SK-N-SH (cell line): ENCODE data around the gene CDH4. TPM values are rescaled to one million over a fixed set of nuclear protein-coding genes. Genes with fewer than 3 reads are reported as not detected.

Experiments used
- CTCF ChIA-PET: fragments of 300-600, 350-600 bp; formaldehyde crosslinking; extraction: SDS; loops from one replicate; lab custom pipeline; 2021; lab: Yijun Ruan, JAX
- POLR2A ChIA-PET: fragments of 350-600 bp; sonication (Branson Sonifier 250); formaldehyde crosslinking; extraction: SDS; loops from one replicate; lab custom pipeline; 2020; ENCODE audit warnings: antibody characterized with exemption, inconsistent platforms; lab: Yijun Ruan, JAX
- DNase-seq: peaks from one replicate; pipeline ENCODE4 v3.0.0; 2012
- H2AFZ ChIP-seq: fragments of 200-600 bp; sonication (generic); 2 replicates; pipeline ENCODE4 v1.8.1; 2016; ENCODE audit warnings: antibody characterized with exemption, mild to moderate bottlenecking, low read depth
- H3F3A ChIP-seq: fragments of 200-600 bp; sonication (generic); replicated peaks from 2 replicates; pipeline ENCODE3; 2016; ENCODE audit warnings: antibody characterized with exemption, mild to moderate bottlenecking; ENCODE audit not compliant: insufficient read depth
- H3K27ac ChIP-seq, 2 experiments: fragments of 200-500 bp in 1 of 2; fragments of 200-600 bp in 1 of 2; sonication (Bioruptor generic) in 1 of 2; sonication (generic), shearing (Covaris generic) in 1 of 2; 2 replicates each; pipeline versions ENCODE4 v1.5.1 to v1.6.1; 2014 to 2016; ENCODE audit warnings: low read depth in 2 of 2, inconsistent platforms in 1 of 2, low read length in 1 of 2, mild to moderate bottlenecking in 1 of 2, mixed read lengths in 1 of 2
- H3K27me3 ChIP-seq: fragments of 200-600 bp; sonication (generic), shearing (Covaris generic); 2 replicates; pipeline ENCODE4 v1.6.1; 2016; ENCODE audit warnings: mixed run types; ENCODE audit not compliant: insufficient read depth
- H3K36me3 ChIP-seq, 2 experiments: fragments of 200-500 bp in 1 of 2; fragments of 200-600 bp in 1 of 2; sonication (Bioruptor generic) in 1 of 2; sonication (generic) in 1 of 2; replicated peaks in 1 of 2; 2 replicates each; pipeline versions ENCODE3 to v1.5.1; 2014 to 2016; ENCODE audit warnings: low read length in 1 of 2, mild to moderate bottlenecking in 1 of 2; ENCODE audit not compliant: insufficient read depth in 2 of 2, control insufficient read depth in 1 of 2
- H3K4me1 ChIP-seq, 2 experiments: fragments of 200-500 bp in 1 of 2; fragments of 200-600 bp in 1 of 2; sonication (Bioruptor generic) in 1 of 2; sonication (generic), shearing (Covaris generic) in 1 of 2; 2 replicates each; pipeline versions ENCODE4 v1.5.1 to v1.6.1; 2014 to 2016; ENCODE audit warnings: low read depth in 1 of 2, low read length in 1 of 2, mixed run types in 1 of 2; ENCODE audit not compliant: insufficient read depth in 2 of 2, control insufficient read depth in 1 of 2
- H3K4me2 ChIP-seq: fragments of 200-600 bp; sonication (generic), shearing (Covaris generic); 2 replicates; pipeline ENCODE4 v1.6.1; 2017; ENCODE audit warnings: mixed run types
- H3K4me3 ChIP-seq, 2 experiments: fragments of 200-500 bp in 1 of 2; fragments of 200-600 bp in 1 of 2; sonication (Bioruptor generic) in 1 of 2; sonication (generic), shearing (Covaris generic) in 1 of 2; 2 replicates each; pipeline versions ENCODE4 v1.5.1 to v1.8.1; 2014 to 2016; ENCODE audit warnings: low read depth in 2 of 2, inconsistent platforms in 1 of 2, low read length in 1 of 2, mild to moderate bottlenecking in 1 of 2, mixed read lengths in 1 of 2, moderate library complexity in 1 of 2
- H3K79me2 ChIP-seq: fragments of 200-600 bp; sonication (generic); 2 replicates; pipeline ENCODE4 v1.8.1; 2017; ENCODE audit warnings: mild to moderate bottlenecking; ENCODE audit not compliant: insufficient read depth
- H3K9ac ChIP-seq: fragments of 200-600 bp; sonication (generic); 2 replicates; pipeline ENCODE4 v1.6.1; 2017; ENCODE audit warnings: mixed run types
- H3K9me2 ChIP-seq: fragments of 200-600 bp; sonication (generic); 2 replicates; pipeline ENCODE4 v1.6.1; 2017; ENCODE audit warnings: mixed run types
- H3K9me3 ChIP-seq: fragments of 200-600 bp; sonication (generic); 2 replicates; pipeline ENCODE4 v1.6.1; 2017; ENCODE audit warnings: mixed run types, mild to moderate bottlenecking, moderate library complexity
- H4K20me1 ChIP-seq: fragments of 200-600 bp; sonication (generic); 2 replicates; pipeline ENCODE4 v1.6.1; 2017; ENCODE audit warnings: mild to moderate bottlenecking, mixed run types; ENCODE audit not compliant: insufficient read depth
- CHD2 ChIP-seq: fragments of 150-350 bp; IDR thresholded peaks from 2 replicates; pipeline ENCODE4 v1.6.1; 2018; ENCODE audit warnings: low read length; ENCODE audit not compliant: partially characterized antibody
- CTCF ChIP-seq: fragments of 200-600 bp; sonication (generic); IDR thresholded peaks from 2 replicates; pipeline ENCODE4 v1.6.1; 2017; ENCODE audit warnings: antibody characterized with exemption, mild to moderate bottlenecking, moderate library complexity
- ELF1 ChIP-seq: IDR thresholded peaks from 2 replicates; pipeline ENCODE4 v1.4.0; 2012
- EP300 ChIP-seq, 2 experiments: IDR thresholded peaks; 2 replicates each; pipeline versions ENCODE4 v1.4.0 to v1.6.1; 2012; ENCODE audit warnings: borderline replicate concordance in 1 of 2, low read depth in 1 of 2, low read length in 1 of 2
- FOSL2 ChIP-seq: IDR thresholded peaks from 2 replicates; pipeline ENCODE4 v1.4.0; 2012; ENCODE audit warnings: low read depth, mild to moderate bottlenecking, moderate library complexity, borderline replicate concordance
- MXI1 ChIP-seq: IDR thresholded peaks from 2 replicates; pipeline ENCODE4 v1.6.1; 2012; ENCODE audit warnings: mild to moderate bottlenecking, low read depth, low read length, improper control_type of control experiment
- POLR2AphosphoS5 ChIP-seq: IDR thresholded peaks from 2 replicates; pipeline ENCODE4 v1.6.1; 2012; ENCODE audit warnings: low read depth, low read length
- RAD21 ChIP-seq: IDR thresholded peaks from 2 replicates; pipeline ENCODE4 v1.6.1; 2012; ENCODE audit warnings: mild to moderate bottlenecking, low read length
- RCOR1 ChIP-seq: fragments of 150-350 bp; IDR thresholded peaks from 2 replicates; pipeline ENCODE4 v1.6.1; 2017; ENCODE audit warnings: antibody characterized with exemption, low read length
- REST ChIP-seq: IDR thresholded peaks from 2 replicates; pipeline ENCODE4 v1.6.1; 2012; ENCODE audit warnings: mild to moderate bottlenecking, low read depth, low read length, moderate library complexity
- RXRA ChIP-seq: IDR thresholded peaks from 2 replicates; pipeline ENCODE4 v1.4.0; 2012; ENCODE audit warnings: low read depth, mild to moderate bottlenecking, borderline replicate concordance
- SIN3A ChIP-seq: IDR thresholded peaks from 2 replicates; pipeline ENCODE4 v1.6.1; 2012; ENCODE audit warnings: low read depth, mild to moderate bottlenecking, low read length, moderate library complexity, borderline replicate concordance
- SMC3 ChIP-seq: IDR thresholded peaks from 2 replicates; pipeline ENCODE4 v1.6.1; 2012; ENCODE audit warnings: low read depth, low read length, improper control_type of control experiment
- TAF1 ChIP-seq: IDR thresholded peaks from 2 replicates; pipeline ENCODE4 v1.6.1; 2012; ENCODE audit warnings: low read depth, mild to moderate bottlenecking, low read length, moderate library complexity, borderline replicate concordance
- WGBS: methylation state at CpG from one replicate; pipeline ENCODE4 v1.1.6; 2017; ENCODE audit warnings: low lambda C conversion rate; 5-methylcytosine and 5-hydroxymethylcytosine counted together
- polyA plus RNA-seq, 3 experiments: library from polyadenylated mRNA; depleted of rRNA; stranded (reverse); fragments of >200 nt; gene quantifications; 2 replicates each; pipeline ENCODE4 v1.2.3, GENCODE V29; 2012

The CDH4 gene
- polyA plus RNA-seq, 1 of the 3 experiments (the other 2 are of a cell fraction), result not detected

DNA sequence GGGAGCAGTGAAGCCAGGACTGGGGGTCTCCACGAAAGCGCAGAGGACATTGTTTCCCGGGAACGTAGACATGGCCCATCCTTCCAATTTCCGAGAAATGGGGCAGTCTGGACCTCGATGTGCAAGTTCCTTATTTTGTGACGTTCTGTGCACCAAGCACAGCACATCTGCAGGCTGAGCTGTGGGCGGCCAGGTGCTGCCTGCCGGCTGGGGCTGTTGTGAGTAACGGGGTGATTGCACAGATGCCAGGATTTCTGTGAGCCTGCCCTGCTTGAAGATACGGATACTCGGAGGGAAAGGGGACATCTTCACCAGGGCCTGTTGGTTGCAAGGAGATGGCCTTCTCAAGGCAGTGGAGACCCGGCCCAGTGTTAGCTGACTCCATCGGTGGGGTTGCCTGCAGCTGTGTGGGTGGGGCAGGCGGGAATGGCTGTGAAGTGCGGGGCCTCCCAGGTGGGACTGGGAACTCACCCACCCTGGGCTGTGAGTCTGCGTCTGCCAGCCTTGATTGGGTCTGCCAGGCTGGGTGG is 27.6 kb downstream of the CDH4 start:
- Histone ChIP-seq H3F3A (peaks cover 2% of the 10 kb centered on the region), H3K4me1 (no peaks in the 10 kb centered on the region), H3K27ac (no peak overlapping the region), H3K4me2 (no peak overlapping the region), H2AFZ (no peak overlapping the region), H3K9ac (no peak overlapping the region), H4K20me1 (no peaks in the 10 kb centered on the region), H3K9me3 (no peaks in the 10 kb centered on the region), H3K79me2 (no peaks in the 10 kb centered on the region), H3K27me3 (no peaks in the 10 kb centered on the region), H3K9me2 (no peaks in the 10 kb centered on the region), H3K4me3 (no peak overlapping the region), H3K36me3 (no peaks in the 10 kb centered on the region)
- CTCF ChIA-PET, result no interaction called here
- no peak for DNase-seq
- 55% methylated on average over 10 of the region's 17 CpGs for WGBS
- TF ChIP-seq CTCF, result no peak
- no peak for TF ChIP-seq RAD21
- no peak for TF ChIP-seq POLR2AphosphoS5
- no peak for TF ChIP-seq FOSL2
- no peak for TF ChIP-seq REST
- TF ChIP-seq SMC3, result no peak
- TF ChIP-seq EP300 (IDR thresholded peaks at IDR 0.05; ENCODE audit: borderline replicate concordance in 1 of 2, low read depth in 1 of 2, low read length in 1 of 2), result no peak
- TF ChIP-seq RCOR1, result no peak
- no peak for TF ChIP-seq SIN3A
- TF ChIP-seq ELF1, result no peak
- no peak for TF ChIP-seq TAF1
- TF ChIP-seq RXRA, result no peak
- no peak for TF ChIP-seq CHD2
- no peak for TF ChIP-seq MXI1
- POLR2A ChIA-PET, result no interaction called here
